HUES6 (cell line): ENCODE measurements around the gene COL6A2.
"Not testable (repeated sequence)": the region's sequence is repeated elsewhere in the genome, so short reads cannot be mapped to it uniquely, and the experiment has no call there.

Source experiments
- H3K27ac ChIP-seq: 2 replicates; pipeline ENCODE4 v1.7.0; 2013; ENCODE audit warnings: low read depth, mild to moderate bottlenecking, low read length, inconsistent platforms
- H3K27me3 ChIP-seq: 2 replicates; pipeline ENCODE4 v1.6.1; 2013; ENCODE audit warnings: low read length; ENCODE audit not compliant: control insufficient read depth, insufficient read depth
- H3K36me3 ChIP-seq: 2 replicates; pipeline ENCODE4 v1.6.1; 2013; ENCODE audit warnings: low read length; ENCODE audit not compliant: control insufficient read depth, insufficient read depth
- H3K4me1 ChIP-seq: 2 replicates; pipeline ENCODE4 v1.6.1; 2013; ENCODE audit warnings: low read length; ENCODE audit not compliant: control insufficient read depth, insufficient read depth
- H3K4me3 ChIP-seq: 2 replicates; pipeline ENCODE4 v1.5.1; 2013; ENCODE audit warnings: low read depth, low read length
- H3K9ac ChIP-seq: one replicate; pipeline ENCODE4 v1.6.1; 2013; ENCODE audit warnings: mild to moderate bottlenecking, low read length
- H3K9me3 ChIP-seq: 2 replicates; pipeline ENCODE4 v1.6.1; 2013; ENCODE audit warnings: low read depth, low read length; ENCODE audit not compliant: control insufficient read depth, insufficient read depth

COL6A2 gene

GRCh38 chr21:46055863-46056281 is 42.0 kb upstream of the COL6A2 start:
- Histone ChIP-seq H3K9ac (no peak overlapping the region), H3K4me1 (peaks cover 7% of the 10 kb centered on the region), H3K4me3 (no peak overlapping the region), H3K36me3 (no peaks in the 10 kb centered on the region), H3K27ac (no peak overlapping the region), H3K27me3 (no peaks in the 10 kb centered on the region), H3K9me3 (peaks cover 25% of the 10 kb centered on the region)

- Histone ChIP-seq H3K36me3 (no peaks in the 10 kb centered on the region), H3K27ac (no peak overlapping the region), H3K4me3 (no peak overlapping the region), H3K9me3 (peaks cover 26% of the 10 kb centered on the region), H3K9ac (no peak overlapping the region), H3K27me3 (no peaks in the 10 kb centered on the region), H3K4me1 (peaks cover 7% of the 10 kb centered on the region)
These were observed 41.4 kb upstream of the COL6A2 start for GRCh38 chr21:46056450-46056903.

- H3K9me3 ChIP-seq, result peaks cover 33% of the 10 kb centered on the region
- no peak overlapping the region for H3K4me3 ChIP-seq
- peaks cover 7% of the 10 kb centered on the region for H3K4me1 ChIP-seq
- H3K27ac ChIP-seq, result no peak overlapping the region
- H3K27me3 ChIP-seq, result no peaks in the 10 kb centered on the region
- H3K36me3 ChIP-seq, result no peaks in the 10 kb centered on the region
- no peak overlapping the region for H3K9ac ChIP-seq
These were observed 40.7 kb upstream of the COL6A2 start for GRCh38 chr21:46057111-46057709.

GRCh38 chr21:46057710-46058241 is 40.1 kb upstream of the COL6A2 start:
- Histone ChIP-seq H3K4me3 (no peak overlapping the region), H3K9ac (no peak overlapping the region), H3K9me3 (peaks cover 38% of the 10 kb centered on the region), H3K27me3 (no peaks in the 10 kb centered on the region), H3K27ac (no peak overlapping the region), H3K36me3 (no peaks in the 10 kb centered on the region), H3K4me1 (peaks cover 7% of the 10 kb centered on the region)

DNA sequence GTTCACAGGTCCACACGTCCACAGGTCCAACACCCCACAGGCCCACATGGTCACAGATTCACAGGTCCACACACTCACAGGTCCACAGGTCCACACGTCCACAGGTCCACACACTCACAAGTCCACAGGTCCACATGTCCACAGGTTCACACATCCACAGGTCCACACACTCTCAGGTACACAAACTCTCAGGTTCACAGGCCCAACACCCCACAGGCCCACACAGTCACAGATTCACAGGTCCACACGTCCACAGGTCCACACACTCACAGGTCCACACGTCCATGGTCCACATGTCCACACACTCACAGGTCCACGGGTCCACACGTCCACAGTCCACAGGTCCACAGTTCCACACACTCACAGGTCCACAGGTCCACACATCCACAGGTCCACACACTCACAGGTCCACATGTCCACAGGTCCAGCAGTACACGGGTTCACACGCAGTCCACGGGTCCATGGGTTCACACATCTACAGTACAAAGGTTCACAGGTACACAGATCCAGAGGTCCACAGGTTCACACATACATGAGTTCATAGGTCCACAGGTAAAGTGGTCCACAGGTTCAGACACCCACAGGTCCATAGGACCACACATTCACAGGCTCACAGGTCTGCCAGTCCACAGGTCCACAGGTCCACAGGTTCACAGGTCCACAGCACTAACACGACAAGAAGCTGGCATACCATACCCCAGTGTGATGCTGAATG is 39.3 kb upstream of the COL6A2 start:
- H3K27me3 ChIP-seq, result no peaks in the 10 kb centered on the region
- no peak overlapping the region for H3K27ac ChIP-seq
- H3K9me3 ChIP-seq, result peaks cover 45% of the 10 kb centered on the region
- no peak overlapping the region for H3K9ac ChIP-seq
- no peaks in the 10 kb centered on the region for H3K36me3 ChIP-seq
- peaks cover 7% of the 10 kb centered on the region for H3K4me1 ChIP-seq
- no peak overlapping the region for H3K4me3 ChIP-seq

- Histone ChIP-seq H3K4me3 (no peak overlapping the region), H3K27ac (no peak overlapping the region), H3K4me1 (peaks cover 7% of the 10 kb centered on the region), H3K9ac (no peak overlapping the region), H3K36me3 (no peaks in the 10 kb centered on the region), H3K27me3 (no peaks in the 10 kb centered on the region), H3K9me3 (peaks cover 45% of the 10 kb centered on the region)
These were observed 38.7 kb upstream of the COL6A2 start for GRCh38 chr21:46059195-46059594.

DNA sequence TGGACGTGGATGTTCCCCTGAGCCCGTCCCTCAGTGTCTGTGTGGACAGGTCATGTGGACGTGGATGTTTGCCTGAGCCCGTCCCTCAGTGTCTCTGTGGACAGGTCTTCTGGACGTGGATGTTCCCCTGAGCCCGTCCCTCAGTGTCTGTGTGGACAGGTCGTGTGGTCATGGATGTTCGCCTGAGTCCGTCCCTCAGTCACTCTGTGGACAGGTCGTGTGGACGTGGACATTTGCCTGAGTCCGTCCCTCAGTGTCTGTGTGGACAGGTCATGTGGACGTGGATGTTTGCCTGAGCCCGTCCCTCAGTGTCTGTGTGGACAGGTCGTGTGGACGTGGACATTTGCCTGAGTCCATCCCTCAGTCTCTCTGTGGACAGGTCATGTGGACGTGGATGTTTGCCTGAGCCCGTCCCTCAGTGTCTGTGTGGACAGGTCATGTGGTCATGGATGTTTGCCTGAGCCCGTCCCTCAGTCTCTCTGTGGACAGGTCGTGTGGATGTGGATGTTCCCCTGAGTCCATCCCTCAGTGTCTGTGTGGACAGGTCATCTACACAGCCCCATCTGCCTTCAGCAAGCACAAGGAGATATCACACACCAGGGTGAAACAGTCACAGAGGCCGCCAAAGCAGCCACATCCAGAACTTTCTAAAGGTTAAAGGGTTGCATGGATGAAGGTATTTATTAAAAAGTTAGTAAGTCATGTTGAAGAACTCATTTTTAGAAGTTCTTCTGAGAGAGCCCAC is 38.0 kb upstream of the COL6A2 start:
- H3K4me1 ChIP-seq, H3K27ac ChIP-seq, H3K9ac ChIP-seq, H3K27me3 ChIP-seq, H3K36me3 ChIP-seq, H3K4me3 ChIP-seq: not testable (repeated sequence)
- peaks cover 45% of the 10 kb centered on the region for H3K9me3 ChIP-seq

DNA sequence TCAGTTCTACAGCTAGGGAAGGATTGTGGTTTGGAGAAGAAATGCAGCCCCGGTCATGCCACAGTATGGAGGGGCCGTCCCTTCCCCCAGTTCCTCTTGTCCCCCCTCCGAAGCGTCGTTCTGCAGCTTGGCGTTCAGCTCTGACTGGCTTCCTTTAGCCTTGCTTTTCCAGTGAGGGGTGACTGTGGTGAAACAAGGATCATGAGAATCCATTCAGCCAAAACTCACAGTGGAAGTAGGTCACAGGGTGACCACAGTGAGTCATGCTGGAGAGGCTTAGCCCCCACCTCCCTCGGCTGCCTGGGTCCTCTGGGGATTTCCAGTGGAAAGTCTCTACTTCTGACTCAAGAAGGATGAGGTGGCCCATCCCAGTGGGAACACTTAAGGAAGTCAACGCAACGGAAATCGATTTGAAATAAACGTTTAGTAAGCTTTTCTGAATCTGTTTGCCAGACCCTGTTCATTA is 37.3 kb upstream of the COL6A2 start:
- no peaks in the 10 kb centered on the region for H3K27me3 ChIP-seq
- H3K4me1 ChIP-seq, result peaks cover 9% of the 10 kb centered on the region; the same call in 1 of the 2 replicates
- H3K4me3 ChIP-seq, result no peak overlapping the region
- peaks cover 45% of the 10 kb centered on the region for H3K9me3 ChIP-seq
- H3K36me3 ChIP-seq, result no peaks in the 10 kb centered on the region
- H3K9ac ChIP-seq, result no peak overlapping the region
- H3K27ac ChIP-seq, result no peak overlapping the region

DNA sequence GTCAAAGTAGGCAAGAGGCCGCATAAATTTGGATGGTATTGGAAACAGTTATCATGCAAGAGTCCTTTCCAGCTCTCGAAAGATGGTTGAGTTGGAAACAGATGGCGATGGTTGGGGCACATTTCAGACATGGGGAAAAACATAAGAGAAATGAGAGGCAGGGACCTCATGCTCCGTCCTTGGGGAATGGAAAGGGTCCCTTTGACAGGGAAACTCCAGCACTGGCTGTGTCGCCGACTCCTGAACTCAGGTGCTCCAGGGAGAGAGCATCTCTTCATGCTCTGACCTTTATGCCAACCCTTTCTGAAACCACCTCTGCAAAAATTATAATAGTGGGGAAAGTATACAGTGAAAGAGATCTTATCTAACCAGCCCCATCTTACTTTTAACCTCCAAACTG is 36.8 kb upstream of the COL6A2 start:
- Histone ChIP-seq H3K4me1 (peaks cover 12% of the 10 kb centered on the region; the same call in 1 of the 2 replicates), H3K9ac (no peak overlapping the region), H3K27ac (no peak overlapping the region), H3K27me3 (no peaks in the 10 kb centered on the region), H3K4me3 (no peak overlapping the region), H3K9me3 (peaks cover 45% of the 10 kb centered on the region), H3K36me3 (no peaks in the 10 kb centered on the region)

DNA sequence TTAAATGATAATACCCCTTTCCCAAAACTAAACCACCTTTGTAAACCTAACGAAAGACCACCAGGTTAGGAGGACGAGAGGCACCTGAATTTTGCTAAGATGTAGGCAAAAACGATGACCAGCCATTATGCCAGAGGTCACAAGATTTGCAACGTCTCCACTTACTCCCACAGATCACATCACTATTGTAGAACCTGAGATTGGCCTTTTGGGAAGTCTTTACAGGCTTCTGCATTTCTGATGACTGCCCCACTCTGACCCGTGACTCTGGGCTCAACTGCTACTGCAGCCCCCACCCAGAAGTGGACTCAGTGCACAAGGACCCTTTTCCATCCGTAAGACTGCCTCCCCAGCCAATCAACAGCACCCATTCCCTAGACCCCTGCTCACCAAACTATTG is 36.4 kb upstream of the COL6A2 start:
- Histone ChIP-seq H3K4me3 (no peak overlapping the region), H3K36me3 (no peaks in the 10 kb centered on the region), H3K9ac (no peak overlapping the region), H3K27me3 (no peaks in the 10 kb centered on the region), H3K27ac (no peak overlapping the region), H3K9me3 (peaks cover 45% of the 10 kb centered on the region), H3K4me1 (peaks cover 13% of the 10 kb centered on the region; the same call in 1 of the 2 replicates)

DNA sequence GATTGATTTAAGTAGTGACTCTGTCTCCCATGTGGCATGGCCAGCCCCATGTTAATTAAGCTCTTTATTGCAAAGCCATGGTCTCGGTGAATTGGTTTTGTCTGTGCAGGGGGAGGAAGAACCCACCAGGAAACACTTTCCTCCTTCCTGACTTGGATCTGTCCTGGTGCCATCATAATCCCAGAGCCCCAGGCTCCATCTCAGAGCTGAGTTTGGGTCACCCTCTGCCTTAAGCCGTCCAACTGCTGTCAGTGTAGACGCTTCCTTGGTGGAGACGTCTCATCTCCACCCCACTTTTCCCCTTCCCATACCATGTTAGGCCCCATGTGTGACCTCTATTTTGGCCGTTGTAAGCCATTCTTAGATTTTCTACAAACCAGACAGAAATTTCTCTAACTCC is 36.0 kb upstream of the COL6A2 start:
- Histone ChIP-seq H3K9ac (no peak overlapping the region), H3K4me3 (no peak overlapping the region), H3K9me3 (peaks cover 45% of the 10 kb centered on the region), H3K36me3 (no peaks in the 10 kb centered on the region), H3K4me1 (peaks cover 17% of the 10 kb centered on the region; the same call in 1 of the 2 replicates), H3K27me3 (no peaks in the 10 kb centered on the region), H3K27ac (no peak overlapping the region)
